NCI-H82 treated with DMSO at 0.1 percent for 48 hours (cell line): ENCODE data around the gene OR1S1.
"Not testable (repeated sequence)": the region's sequence is repeated elsewhere in the genome, so short reads cannot be mapped to it uniquely, and the experiment has no call there.

Experiments used
- DNase-seq: peaks from one replicate; lab custom pipeline; 2025; ENCODE audit not compliant: unreplicated experiment; lab: John Stamatoyannopoulos, UW

Gene OR1S1

GRCh38 chr11:58212420-58212819 lies at the start of gene OR1S1:
Gene OR1S1, plus strand, starts transcription at chr11:58212720.
- DNase-seq: not testable (repeated sequence)

GRCh38 chr11:58164389-58164788 lies 48.1 kb upstream of the OR1S1 start:
- no peak for DNase-seq

- DNase-seq: no peak
These were observed 47.5 kb upstream of the OR1S1 start for GRCh38 chr11:58164990-58165389.

GRCh38 chr11:58165504-58166106 lies 46.9 kb upstream of the OR1S1 start:
- no peak for DNase-seq

GRCh38 chr11:58177409-58178054 lies 35.0 kb upstream of the OR1S1 start:
- no peak for DNase-seq

GRCh38 chr11:58178444-58178843 lies 34.1 kb upstream of the OR1S1 start:
- no peak for DNase-seq

- DNase-seq: no peak
These were observed 32.9 kb upstream of the OR1S1 start for GRCh38 chr11:58179648-58180047.

- no peak for DNase-seq
These were observed 25.6 kb upstream of the OR1S1 start for GRCh38 chr11:58186938-58187337.

GRCh38 chr11:58188770-58189169 lies 23.8 kb upstream of the OR1S1 start, which contains the start of gene OR9Q2:
Gene OR9Q2, plus strand, starts transcription at chr11:58189070. Its CDS starts 1,421 bp downstream, at chr11:58190491.
- DNase-seq: no peak

GRCh38 chr11:58192229-58192628 lies 20.3 kb upstream of the OR1S1 start:
- DNase-seq: no peak

- no peak for DNase-seq
These were observed 19.1 kb upstream of the OR1S1 start for GRCh38 chr11:58193391-58193790.

- no peak for DNase-seq
These were observed 16.6 kb upstream of the OR1S1 start for GRCh38 chr11:58195939-58196338.

GRCh38 chr11:58199271-58199670 lies 13.2 kb upstream of the OR1S1 start:
- DNase-seq: no peak

- DNase-seq: no peak
These were observed 8.5 kb upstream of the OR1S1 start, which contains the start of gene OR1S2 for GRCh38 chr11:58204042-58204441. Gene OR1S2, minus strand, starts transcription at chr11:58204142. Its CDS starts 0 bp downstream, at chr11:58204142.

- no peak for DNase-seq
These were observed 4.0 kb downstream of the OR1S1 start for GRCh38 chr11:58216476-58216875.

GRCh38 chr11:58222721-58223120 lies 10.2 kb downstream of the OR1S1 start:
- DNase-seq: no peak

- no peak for DNase-seq
These were observed 15.6 kb downstream of the OR1S1 start for GRCh38 chr11:58227956-58228615.

GRCh38 chr11:58243954-58244353 lies 31.4 kb downstream of the OR1S1 start:
- DNase-seq: no peak

GRCh38 chr11:58254936-58255335 lies 42.4 kb downstream of the OR1S1 start:
- no peak for DNase-seq

- no peak for DNase-seq
These were observed 47.5 kb downstream of the OR1S1 start for GRCh38 chr11:58259983-58260382.
